Activated CD8-positive, alpha-beta memory T cell treated with anti-CD3 and anti-CD28 coated beads, Interleukin-2, amount 10 ng/mL, durations not matched to agents 7 days and 5 days (primary cell): Measurements from ENCODE around the gene RAD51B. TPM values are rescaled to one million over a fixed set of nuclear protein-coding genes. Genes with fewer than 3 reads are reported as not detected.

Experiments used
- ATAC-seq: fragments of 150-1000 bp; cut with Tn5 transposase; one replicate; pipeline ENCODE4 v1.10.0; 2021; ENCODE audit warnings: moderate library complexity
- CTCF ChIA-PET: fragments of 350-600 bp; sonication (Branson Sonifier 250); formaldehyde crosslinking; loops from one replicate; lab custom pipeline; 2021; ENCODE audit warnings: antibody characterized with exemption; lab: Charles Lee
- DNase-seq: peaks from one replicate; pipeline ENCODE4 v3.0.0-alpha.2; 2020
- H3K27ac Mint-ChIP-seq: one replicate; pipeline ENCODE4 v1.8.0; 2021; ENCODE audit warnings: mild to moderate bottlenecking, mixed read lengths
- H3K27me3 Mint-ChIP-seq: one replicate; pipeline ENCODE4 v1.8.0; 2021; ENCODE audit warnings: mixed read lengths
- H3K36me3 Mint-ChIP-seq: one replicate; pipeline ENCODE4 v1.8.0; 2021; ENCODE audit warnings: mild to moderate bottlenecking, mixed read lengths
- H3K4me1 Mint-ChIP-seq: one replicate; pipeline ENCODE4 v1.8.0; 2021; ENCODE audit warnings: mixed read lengths
- H3K4me3 Mint-ChIP-seq: one replicate; pipeline ENCODE4 v1.8.0; 2021; ENCODE audit warnings: mild to moderate bottlenecking, moderate library complexity, mixed read lengths
- H3K9me3 Mint-ChIP-seq: one replicate; pipeline ENCODE4 v1.8.0; 2022; ENCODE audit warnings: low read depth, mixed read lengths
- total RNA-seq, 2 experiments: library from RNA; stranded (reverse); gene quantifications; one replicate each; pipeline ENCODE4 v1.2.3, GENCODE V29; 2021

RAD51B gene
- total RNA-seq, 2 experiments from 2014 or later, result 35.3 to 55.5 TPM

DNA sequence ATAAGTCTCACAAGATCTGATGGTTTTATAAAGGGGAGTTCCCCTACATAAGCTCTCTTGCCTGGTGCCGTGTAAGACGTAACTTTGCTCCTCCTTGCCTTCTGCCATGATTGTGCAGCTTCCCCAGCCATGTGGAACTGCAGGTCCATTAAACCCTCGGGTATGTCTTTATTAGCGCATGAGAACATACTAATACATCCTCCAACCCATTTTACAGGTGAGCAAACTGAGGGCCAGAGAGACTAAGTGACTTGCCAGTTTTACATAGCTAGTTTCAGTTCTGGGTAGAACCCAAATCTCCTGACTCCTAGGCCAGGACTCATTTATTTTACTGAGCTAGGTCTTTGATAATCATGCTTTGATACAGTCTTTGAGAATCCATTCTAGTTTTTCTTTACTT, 406.9 kb downstream of the RAD51B start:
- Mint-ChIP-seq H3K27me3 (no peaks in the 10 kb centered on the region), H3K27ac (no peak overlapping the region), H3K4me1 (no peaks in the 10 kb centered on the region), H3K36me3 (peaks cover 2% of the 10 kb centered on the region), H3K4me3 (no peak overlapping the region), H3K9me3 (no peaks in the 10 kb centered on the region)
- DNase-seq (no peak), ATAC-seq (no peak)
- CTCF ChIA-PET, result interaction anchor here (1.7 kb wide), 1 partner anchor 15 kb away, joined by 6 read pairs; no protein-coding TSS in a partner anchor

DNA sequence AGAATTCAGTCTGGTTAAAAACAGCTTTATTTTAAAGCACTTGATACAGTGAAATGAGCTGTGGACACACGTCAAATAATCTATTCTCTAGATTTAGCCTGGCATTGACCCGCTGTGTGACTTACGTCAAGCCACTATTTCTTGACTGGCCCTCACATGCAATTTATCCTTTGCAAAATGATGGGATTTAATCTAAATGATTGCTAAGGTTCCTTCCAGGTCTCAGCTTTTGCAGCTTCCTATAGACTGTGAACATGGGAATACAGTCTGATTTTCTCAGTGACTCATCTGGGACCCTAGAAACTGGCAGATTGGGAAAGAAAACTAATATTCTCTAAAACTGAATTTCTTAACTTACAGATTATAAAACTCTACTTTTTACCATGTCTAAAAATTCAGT, 409.1 kb downstream of the RAD51B start:
- H3K36me3 Mint-ChIP-seq, result peaks cover 2% of the 10 kb centered on the region
- H3K27ac Mint-ChIP-seq, result no peak overlapping the region
- ATAC-seq (no peak), DNase-seq (no peak)
- H3K9me3 Mint-ChIP-seq, result no peaks in the 10 kb centered on the region
- no peak overlapping the region for H3K4me3 Mint-ChIP-seq
- CTCF ChIA-PET, result no interaction called here
- H3K4me1 Mint-ChIP-seq, result no peaks in the 10 kb centered on the region
- H3K27me3 Mint-ChIP-seq, result no peaks in the 10 kb centered on the region

DNA sequence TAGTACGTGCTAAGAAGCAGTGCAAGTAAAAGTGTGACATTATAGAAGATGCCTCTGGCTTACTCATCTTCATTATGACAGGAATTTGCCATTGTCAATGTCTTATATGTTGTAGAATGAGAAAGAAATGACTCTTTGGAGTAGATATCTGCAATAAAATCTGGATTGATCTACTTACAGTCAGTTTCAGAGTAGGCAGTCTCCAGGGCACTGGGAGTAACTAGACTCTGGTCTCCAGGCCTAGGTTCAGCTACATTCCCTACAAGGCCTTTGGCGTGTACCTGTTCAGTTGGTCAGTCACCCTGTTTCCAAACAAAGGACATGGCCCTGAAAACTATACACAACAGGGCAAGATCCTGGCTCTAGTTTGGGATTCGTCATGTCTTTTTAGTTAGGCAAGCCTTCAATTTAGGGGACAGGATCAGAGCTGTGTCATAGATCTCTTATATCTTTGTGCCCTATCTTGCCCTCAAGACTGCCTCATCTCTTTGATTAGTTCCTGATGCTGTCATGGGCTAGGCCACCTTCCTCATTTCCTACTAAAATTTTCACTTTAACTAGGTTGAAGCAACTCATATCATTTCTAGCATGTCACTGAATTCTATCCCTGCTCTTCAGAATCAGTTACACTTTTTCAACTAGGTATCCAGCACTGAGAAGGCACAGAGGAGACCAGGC, 410.0 kb downstream of the RAD51B start:
- ATAC-seq (no peak), DNase-seq (no peak)
- no peaks in the 10 kb centered on the region for H3K4me1 Mint-ChIP-seq
- no peaks in the 10 kb centered on the region for H3K9me3 Mint-ChIP-seq
- CTCF ChIA-PET, result no interaction called here
- H3K27ac Mint-ChIP-seq, result no peak overlapping the region
- no peak overlapping the region for H3K4me3 Mint-ChIP-seq
- no peaks in the 10 kb centered on the region for H3K27me3 Mint-ChIP-seq
- peaks cover 2% of the 10 kb centered on the region for H3K36me3 Mint-ChIP-seq

DNA sequence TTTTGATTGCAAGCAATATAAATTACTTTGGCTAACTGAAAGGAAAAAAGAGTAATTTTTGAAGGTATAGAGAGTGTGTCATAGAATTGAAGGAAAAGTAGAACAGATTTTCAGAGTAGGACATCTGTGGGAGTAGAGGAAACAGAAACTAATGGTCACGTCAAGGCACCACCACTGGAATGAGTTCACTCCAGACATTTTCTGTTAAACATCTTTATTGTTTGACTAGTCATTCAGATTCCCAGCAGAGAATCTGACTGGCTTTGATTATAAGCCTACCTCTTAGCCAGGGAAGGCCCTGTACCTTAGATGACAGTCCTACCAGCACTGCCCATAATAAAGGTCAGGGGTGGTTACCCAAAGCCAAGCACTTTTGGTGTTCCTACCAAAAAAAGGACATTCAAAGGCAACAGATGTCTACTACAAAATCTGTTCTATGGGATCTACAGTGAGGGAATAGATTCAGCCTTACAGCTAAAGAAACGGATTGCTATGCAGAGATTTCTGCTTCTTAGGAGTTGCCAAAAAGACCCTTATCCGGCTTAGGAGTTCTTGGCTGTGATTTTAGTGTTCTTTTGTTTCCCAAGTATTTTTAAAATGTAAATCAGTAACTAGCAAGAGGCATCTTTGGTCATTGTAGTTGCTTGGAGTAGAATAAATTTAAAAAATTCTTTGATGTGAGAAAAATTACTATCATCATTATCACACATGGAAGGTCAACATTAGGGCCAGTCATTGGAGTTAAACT, 410.8 kb downstream of the RAD51B start:
- ATAC-seq, result no peak
- H3K27ac Mint-ChIP-seq, result no peak overlapping the region
- H3K4me3 Mint-ChIP-seq, result no peak overlapping the region

DNA sequence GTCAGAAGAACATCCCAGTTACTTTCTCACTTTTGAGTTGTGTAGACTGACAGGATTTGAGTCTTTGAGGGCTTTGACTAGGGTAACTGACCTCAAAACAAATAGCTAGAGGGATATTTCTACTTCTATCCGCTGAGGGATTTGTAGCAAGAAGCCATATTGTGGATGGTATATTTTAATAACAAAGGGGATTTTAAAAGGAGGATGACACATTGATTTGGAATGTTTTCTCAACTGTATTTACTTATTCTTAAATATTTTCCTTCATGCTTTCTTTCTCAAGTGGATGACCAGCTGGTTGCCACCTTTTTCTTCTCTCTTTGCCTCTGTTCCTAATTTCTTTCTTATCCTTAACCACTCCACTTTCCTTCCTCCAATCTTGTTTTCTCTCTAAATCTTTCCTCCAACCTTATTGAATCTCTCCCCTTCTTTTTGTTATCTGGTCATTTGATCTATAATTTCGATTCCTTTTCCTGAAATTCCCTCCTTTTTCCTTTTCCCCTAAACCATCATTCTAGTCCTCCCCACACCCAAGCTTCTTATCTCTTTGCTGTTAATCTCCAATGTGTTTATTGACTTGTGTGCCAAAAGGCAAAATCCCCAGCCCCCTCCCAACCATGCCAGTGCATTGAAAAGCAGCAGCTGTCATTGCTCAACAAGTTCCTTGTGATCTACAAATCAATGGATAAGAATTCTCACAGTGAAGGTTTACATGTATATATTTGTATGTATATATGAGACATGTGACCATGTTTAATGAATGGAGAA, 411.6 kb downstream of the RAD51B start:
- no peaks in the 10 kb centered on the region for H3K27me3 Mint-ChIP-seq
- no peak overlapping the region for H3K4me3 Mint-ChIP-seq
- no peak overlapping the region for H3K27ac Mint-ChIP-seq
- CTCF ChIA-PET, result no interaction called here
- no peaks in the 10 kb centered on the region for H3K4me1 Mint-ChIP-seq
- no peaks in the 10 kb centered on the region for H3K9me3 Mint-ChIP-seq
- H3K36me3 Mint-ChIP-seq, result peaks cover 3% of the 10 kb centered on the region
- no peak for ATAC-seq
- DNase-seq, result no peak

More for the DNA sequence above, 410.8 kb downstream of the RAD51B start:
- no peak for DNase-seq
- Mint-ChIP-seq H3K27me3 (no peaks in the 10 kb centered on the region), H3K9me3 (no peaks in the 10 kb centered on the region), H3K4me1 (no peaks in the 10 kb centered on the region), H3K36me3 (peaks cover 3% of the 10 kb centered on the region)
- CTCF ChIA-PET, result no interaction called here

DNA sequence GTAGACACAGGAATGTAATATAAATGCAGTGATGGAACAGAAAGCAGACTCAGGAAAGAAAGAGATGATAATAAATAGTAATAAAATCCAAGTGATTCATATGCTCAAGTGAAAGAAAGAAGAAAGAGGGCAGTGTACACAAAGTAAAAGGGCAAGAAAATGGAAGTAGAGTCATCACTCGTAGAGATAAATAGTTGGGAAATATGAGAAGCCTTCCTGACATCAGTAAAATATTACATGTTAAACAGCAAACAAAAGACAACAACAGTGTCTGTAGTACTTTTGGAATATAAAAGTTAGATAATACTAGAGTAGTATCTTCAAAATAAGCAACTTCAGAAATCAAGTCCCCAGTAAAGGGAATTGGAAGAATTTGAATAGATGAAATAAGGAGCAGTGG, 412.3 kb downstream of the RAD51B start:
- CTCF ChIA-PET, result no interaction called here

DNA sequence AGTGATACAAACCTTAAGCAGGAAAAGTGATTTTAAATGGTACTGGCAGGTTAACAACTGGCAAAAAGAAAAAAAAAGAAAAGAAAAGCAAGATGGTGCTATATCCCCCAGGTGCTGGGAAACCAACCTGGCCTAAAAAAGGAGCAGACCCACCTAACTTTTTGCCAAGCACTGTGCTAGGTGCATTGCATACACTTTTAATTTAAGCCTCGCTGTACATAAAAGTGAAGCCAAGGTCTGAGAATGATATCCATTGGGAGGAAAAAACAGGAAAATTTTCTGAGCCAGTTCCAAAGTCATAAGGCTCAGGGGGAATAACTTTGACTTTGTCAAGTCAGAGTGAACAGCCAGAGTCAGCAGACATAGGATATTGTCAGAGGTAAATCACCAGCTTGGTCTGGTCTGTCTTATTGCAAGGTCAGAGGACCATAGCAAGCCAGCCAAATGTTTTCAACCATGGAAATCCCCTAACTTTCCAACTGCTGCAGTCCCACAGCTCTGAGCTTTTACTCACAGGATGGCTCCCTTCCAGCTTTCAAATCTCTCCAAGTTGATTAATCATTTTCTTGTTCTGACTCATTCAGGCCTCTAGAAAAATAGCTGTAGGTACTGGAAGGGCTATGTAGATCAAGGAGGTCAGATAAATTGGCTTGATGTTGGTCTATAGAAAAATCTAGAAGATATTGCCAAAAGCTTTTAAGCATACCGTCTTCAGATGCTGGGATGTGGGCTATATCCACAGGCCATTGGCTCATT, 412.9 kb downstream of the RAD51B start:
- H3K27ac Mint-ChIP-seq, result no peak overlapping the region
- peak; percentile 46 for DNase-seq
- H3K36me3 Mint-ChIP-seq, result peaks cover 2% of the 10 kb centered on the region
- H3K9me3 Mint-ChIP-seq, result no peaks in the 10 kb centered on the region
- CTCF ChIA-PET, result interaction anchor here (1.1 kb wide), 1 partner anchor 16 kb away, joined by 6 read pairs; no protein-coding TSS in a partner anchor
- no peaks in the 10 kb centered on the region for H3K4me1 Mint-ChIP-seq
- ATAC-seq, result peak; percentile 65
- H3K27me3 Mint-ChIP-seq, result no peaks in the 10 kb centered on the region
- no peak overlapping the region for H3K4me3 Mint-ChIP-seq

More for the DNA sequence above, 412.3 kb downstream of the RAD51B start:
- H3K4me1 Mint-ChIP-seq, result no peaks in the 10 kb centered on the region
- H3K27me3 Mint-ChIP-seq, result no peaks in the 10 kb centered on the region
- no peak for ATAC-seq
- no peaks in the 10 kb centered on the region for H3K9me3 Mint-ChIP-seq
- no peak overlapping the region for H3K4me3 Mint-ChIP-seq
- H3K36me3 Mint-ChIP-seq, result peaks cover 2% of the 10 kb centered on the region
- H3K27ac Mint-ChIP-seq, result no peak overlapping the region
- no peak for DNase-seq

DNA sequence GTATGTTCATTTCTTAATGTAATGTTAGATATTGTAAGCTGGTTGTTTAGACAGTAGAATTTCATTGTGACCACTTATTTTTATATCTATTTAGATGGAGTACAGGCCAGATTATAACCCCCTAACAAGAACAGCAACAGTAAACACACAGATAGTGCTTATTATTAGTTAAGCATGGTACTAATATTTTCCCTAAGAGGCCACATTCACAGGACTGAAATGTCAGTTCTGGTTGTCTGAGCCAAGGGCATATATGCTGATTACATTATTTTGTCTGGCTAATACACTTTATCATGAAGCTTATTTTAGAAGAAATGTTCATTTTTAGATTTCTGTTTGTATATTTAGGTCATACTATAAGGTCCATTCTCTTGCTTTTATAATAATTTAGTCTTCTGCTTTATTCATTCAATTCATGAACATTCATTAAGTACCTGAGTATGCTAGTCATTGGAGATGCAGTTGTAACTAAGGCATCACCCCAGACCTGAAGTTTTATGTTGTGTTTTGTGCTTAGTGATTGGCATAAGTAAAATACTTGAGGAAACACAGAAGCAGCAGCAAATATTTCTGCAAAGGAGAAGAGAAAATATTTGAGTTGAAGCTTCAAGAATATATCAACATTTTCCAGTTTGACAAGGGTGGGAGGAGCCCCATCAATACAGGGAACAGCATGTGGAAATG, 413.7 kb downstream of the RAD51B start:
- no peaks in the 10 kb centered on the region for H3K9me3 Mint-ChIP-seq
- no peaks in the 10 kb centered on the region for H3K4me1 Mint-ChIP-seq
- H3K4me3 Mint-ChIP-seq, result no peak overlapping the region
- ATAC-seq (no peak), DNase-seq (no peak)
- no peaks in the 10 kb centered on the region for H3K27me3 Mint-ChIP-seq
- CTCF ChIA-PET, result interaction anchor here (1.1 kb wide), 1 partner anchor 15 kb away, joined by 6 read pairs; no protein-coding TSS in a partner anchor
- no peak overlapping the region for H3K27ac Mint-ChIP-seq
- H3K36me3 Mint-ChIP-seq, result peaks cover 2% of the 10 kb centered on the region

DNA sequence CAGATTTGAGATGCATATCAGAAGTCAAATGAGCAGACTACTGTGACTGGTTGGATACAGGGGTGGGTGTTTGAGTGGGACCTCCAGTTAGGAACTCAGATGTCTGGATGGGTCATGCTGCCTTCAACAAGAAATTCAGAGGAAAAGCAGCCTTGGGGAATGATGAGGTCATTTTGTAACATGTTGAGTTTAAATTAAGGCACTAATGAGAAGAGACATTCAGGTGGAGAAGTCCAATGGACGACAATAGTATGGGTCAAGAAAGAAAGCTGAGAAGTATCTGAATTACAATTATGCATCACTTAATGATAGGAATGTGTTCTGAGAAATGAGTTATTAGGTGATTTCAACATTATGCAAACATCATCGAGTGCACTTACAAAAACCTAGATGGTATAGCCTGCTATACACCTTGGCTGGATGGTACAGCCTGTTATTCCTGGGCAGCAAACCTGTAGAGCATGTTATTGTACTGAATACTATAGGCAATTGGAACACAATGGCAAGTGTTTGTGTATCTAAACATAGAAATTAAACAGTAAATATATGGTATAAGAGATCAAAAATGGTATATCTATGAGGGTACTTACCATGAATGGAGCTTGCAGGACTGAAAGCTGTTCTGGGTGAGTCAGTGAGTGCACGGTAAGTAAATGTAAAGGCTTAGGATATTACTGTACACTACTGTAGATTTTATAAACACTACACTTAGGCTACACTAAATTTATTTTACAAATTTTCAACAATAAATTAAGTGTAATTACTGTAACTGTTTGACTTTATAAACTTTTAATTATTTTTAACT, 414.7 kb downstream of the RAD51B start:
- Mint-ChIP-seq H3K27ac (no peak overlapping the region), H3K27me3 (no peaks in the 10 kb centered on the region), H3K36me3 (peaks cover 2% of the 10 kb centered on the region), H3K4me3 (no peak overlapping the region), H3K4me1 (no peaks in the 10 kb centered on the region), H3K9me3 (no peaks in the 10 kb centered on the region)
- ATAC-seq, result no peak
- CTCF ChIA-PET, result no interaction called here
- DNase-seq, result no peak

DNA sequence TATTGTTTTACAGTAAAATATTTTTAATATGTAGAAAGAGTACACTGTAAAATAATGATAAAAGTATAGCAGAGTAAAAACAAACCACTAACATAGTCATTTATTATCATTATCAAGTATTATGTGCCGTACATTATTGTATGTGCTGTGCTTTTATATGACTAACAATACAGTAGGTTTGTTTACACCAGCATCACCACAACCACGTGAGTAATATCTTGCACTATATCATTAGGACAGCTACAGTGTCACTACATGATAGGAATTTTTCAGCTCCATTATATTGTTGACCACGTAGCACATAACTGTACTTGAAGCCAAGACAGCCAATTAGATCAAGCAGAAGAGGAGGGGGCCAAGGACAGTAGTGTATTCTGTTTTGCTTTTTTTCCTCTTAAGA, 415.4 kb downstream of the RAD51B start:
- H3K9me3 Mint-ChIP-seq, result no peaks in the 10 kb centered on the region
- no peaks in the 10 kb centered on the region for H3K4me1 Mint-ChIP-seq
- no peak overlapping the region for H3K4me3 Mint-ChIP-seq
- peaks cover 2% of the 10 kb centered on the region for H3K36me3 Mint-ChIP-seq
- CTCF ChIA-PET, result no interaction called here
- no peak overlapping the region for H3K27ac Mint-ChIP-seq
- ATAC-seq (no peak), DNase-seq (no peak)
- no peaks in the 10 kb centered on the region for H3K27me3 Mint-ChIP-seq

DNA sequence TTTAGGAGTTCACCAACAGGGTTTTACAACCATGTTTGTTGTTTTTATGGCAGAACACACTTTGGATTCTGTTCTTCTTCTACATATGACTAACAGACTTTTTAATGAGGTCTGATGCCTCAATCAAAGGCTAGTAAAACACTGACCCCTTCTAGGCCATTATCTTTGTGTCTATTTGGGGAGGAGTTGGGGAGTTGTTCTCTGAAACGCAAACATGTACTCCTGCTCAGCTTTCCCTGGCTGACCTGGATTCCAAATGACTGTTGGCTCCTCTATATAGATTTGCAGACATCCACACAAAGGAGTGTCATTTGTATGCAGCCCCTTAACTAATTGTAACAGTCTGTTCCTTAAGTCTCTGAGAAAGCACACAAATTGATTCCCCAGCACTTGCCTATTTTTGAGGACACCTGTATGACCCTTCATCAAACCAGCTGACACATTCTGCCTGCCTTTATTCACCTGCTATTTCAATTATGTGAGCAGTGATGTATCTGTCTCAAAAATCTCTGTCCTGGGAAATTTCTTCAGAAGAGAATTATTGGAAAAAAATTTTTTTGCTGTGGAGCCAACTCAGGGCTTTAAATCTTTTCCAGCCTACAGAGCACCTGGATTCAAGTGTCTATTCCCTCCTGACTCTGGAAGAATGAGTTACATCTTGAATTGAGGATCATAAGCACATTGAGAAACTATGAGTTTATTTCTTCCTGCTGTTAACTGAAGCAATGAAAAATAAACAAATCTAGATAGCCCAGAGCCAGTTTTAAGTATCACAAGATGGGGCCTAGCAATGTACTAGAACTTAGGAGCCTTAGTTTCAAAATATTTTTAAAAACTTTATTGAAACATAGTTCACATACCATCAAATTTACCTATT, 417.2 kb downstream of the RAD51B start:
- no peaks in the 10 kb centered on the region for H3K27me3 Mint-ChIP-seq
- no peaks in the 10 kb centered on the region for H3K4me1 Mint-ChIP-seq
- DNase-seq, result no peak
- H3K27ac Mint-ChIP-seq, result no peak overlapping the region
- H3K9me3 Mint-ChIP-seq, result no peaks in the 10 kb centered on the region
- no peak overlapping the region for H3K4me3 Mint-ChIP-seq
- no peak for ATAC-seq
- CTCF ChIA-PET, result no interaction called here
- H3K36me3 Mint-ChIP-seq, result peaks cover 2% of the 10 kb centered on the region
